ENCODE data around the gene MYBPC2. TPM values are rescaled to one million over a fixed set of nuclear protein-coding genes. Genes with fewer than 3 reads are reported as not detected.
A peak's percentile ranks its signal among the peaks of the same experiment; 100 is the strongest.

The MYBPC2 gene
- total and polyA plus RNA-seq, 4 experiments from 2014 or later = 0.10 TPM; not detected in 3

DNA sequence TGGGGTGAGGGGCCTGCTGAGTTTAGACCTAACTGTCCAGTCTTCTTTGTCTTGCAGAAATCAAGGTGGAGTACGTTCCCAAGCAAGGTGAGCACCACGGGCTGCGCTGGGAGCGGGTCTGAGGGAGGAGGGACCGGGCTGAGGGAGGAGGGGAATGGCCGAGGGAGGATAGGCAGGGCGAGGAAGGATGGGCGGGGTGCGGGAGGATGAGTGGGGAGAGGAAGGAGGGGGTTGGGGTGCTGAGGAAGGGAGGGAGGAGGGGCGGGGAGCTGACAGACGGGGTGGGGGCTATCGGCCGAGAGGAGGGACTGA, 18.5 kb downstream of the MYBPC2 start:
- no peak for DNase-seq
- Mint-ChIP-seq H3K4me3 (no peak overlapping the region), H3K27me3 (peaks cover 5 to 16% of the 10 kb centered on the region in 2 donors), H3K4me1 (no peaks in the 10 kb centered on the region), H3K27ac (peak overlapping the region in 1 of 7 donors; percentile 61), H3K9me3 (peaks cover 0 to 2% (median 0%) of the 10 kb centered on the region in 8 donors), H3K36me3 (no peaks in the 10 kb centered on the region)
- no peak overlapping the region for H3K4me3 ChIP-seq (ENCODE audit: low read length in 2 of 2)
- H3K27me3 ChIP-seq (ENCODE audit: insufficient read depth, low read length) = no peaks in the 10 kb centered on the region
- no peak overlapping the region for H3K27ac ChIP-seq (ENCODE audit: low read depth, low read length)
- H3K36me3 ChIP-seq (ENCODE audit: insufficient read depth, low read length) = no peaks in the 10 kb centered on the region
- intact Hi-C loops (cut with micrococcal nuclease) = no loop called here
- H3K4me1 ChIP-seq (ENCODE audit: insufficient read depth, low read length) = no peaks in the 10 kb centered on the region
- ChIA-PET POLR2A (ENCODE audit: partially characterized antibody) (no interaction called here), CTCF (ENCODE audit: partially characterized antibody) (no interaction called here)
- H3K9me3 ChIP-seq (ENCODE audit: control insufficient read depth in 1 of 2, low read length in 2 of 2) = no peaks in the 10 kb centered on the region

DNA sequence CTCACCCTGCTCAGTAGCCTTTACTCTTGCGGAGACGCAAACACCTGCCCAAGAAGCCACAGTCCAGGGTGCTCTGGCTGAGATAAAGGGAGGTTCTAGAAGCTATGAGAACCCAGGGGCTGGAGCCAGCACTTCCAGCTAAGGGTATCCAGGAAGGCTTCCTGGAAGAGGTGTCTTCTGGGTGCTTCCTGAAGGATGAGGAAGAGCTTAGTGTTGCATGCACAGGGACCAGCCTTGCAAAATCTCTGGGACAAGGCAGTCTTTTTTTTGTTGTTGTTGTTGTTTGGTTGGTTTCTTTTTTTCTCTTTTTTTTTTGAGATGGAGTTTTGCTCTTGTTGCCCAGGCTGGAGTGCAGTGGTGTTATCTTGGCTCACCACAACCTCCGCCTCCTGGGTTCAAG, 20.6 kb downstream of the MYBPC2 start:
- no peaks in the 10 kb centered on the region for H3K36me3 Mint-ChIP-seq

DNA sequence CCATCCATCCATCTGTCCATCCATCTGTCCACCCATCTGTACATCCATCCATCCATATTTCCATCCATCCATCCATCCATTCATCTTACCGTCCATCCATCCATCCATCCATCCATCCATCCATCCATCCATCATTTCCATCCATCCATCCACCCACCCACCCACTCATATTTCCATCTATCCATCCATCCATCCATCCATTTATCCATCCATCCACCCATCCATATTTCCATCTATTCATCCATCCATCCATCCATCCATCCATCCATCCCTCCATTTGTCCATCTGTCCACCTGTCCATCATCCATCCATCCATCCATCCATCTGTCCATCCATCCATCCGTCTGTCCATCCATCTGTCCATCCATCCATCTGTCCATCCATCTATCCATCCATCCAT, 23.3 kb downstream of the MYBPC2 start:
- H3K4me1 ChIP-seq (ENCODE audit: insufficient read depth, low read length) = no peaks in the 10 kb centered on the region
- CTCF ChIA-PET (ENCODE audit: partially characterized antibody) = no interaction called here

More for the DNA sequence above, 20.6 kb downstream of the MYBPC2 start:
- Histone ChIP-seq H3K27ac (ENCODE audit: low read depth, low read length) (no peak overlapping the region), H3K9me3 (ENCODE audit: control insufficient read depth in 1 of 2, low read length in 2 of 2) (no peaks in the 10 kb centered on the region), H3K4me3 (ENCODE audit: low read length in 2 of 2) (no peak overlapping the region), H3K36me3 (ENCODE audit: insufficient read depth, low read length) (no peaks in the 10 kb centered on the region), H3K27me3 (ENCODE audit: insufficient read depth, low read length) (no peaks in the 10 kb centered on the region), H3K4me1 (ENCODE audit: insufficient read depth, low read length) (no peaks in the 10 kb centered on the region)
- Mint-ChIP-seq H3K9me3 (no peaks in the 10 kb centered on the region), H3K27ac (no peak overlapping the region), H3K4me3 (no peak overlapping the region), H3K27me3 (peaks cover 5 to 21% of the 10 kb centered on the region in 2 donors), H3K4me1 (no peaks in the 10 kb centered on the region)
- ChIA-PET CTCF (ENCODE audit: partially characterized antibody) (no interaction called here), POLR2A (ENCODE audit: partially characterized antibody) (no interaction called here)
- no peak for DNase-seq
- intact Hi-C loops (cut with micrococcal nuclease) = no loop called here

DNA sequence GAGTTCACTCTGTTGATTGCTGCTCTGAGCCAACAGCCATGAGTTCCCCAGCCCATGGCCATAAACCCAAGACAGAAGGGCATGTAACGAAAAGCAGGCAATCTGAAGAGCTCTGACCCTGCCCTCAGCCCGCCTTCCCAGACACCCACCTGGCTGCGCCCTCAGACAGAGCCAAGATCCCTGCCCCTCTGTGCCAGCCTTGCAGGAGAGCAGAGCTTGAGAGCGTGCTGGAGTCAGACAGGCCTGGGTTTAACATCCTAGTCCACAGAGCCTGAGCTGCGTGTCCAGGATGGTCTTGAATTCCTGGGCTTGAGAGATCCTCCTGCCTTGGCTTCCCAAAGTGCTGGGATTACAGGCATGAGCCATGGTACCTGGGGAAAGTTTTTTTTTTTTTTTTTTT, 24.6 kb downstream of the MYBPC2 start:
- no peak for DNase-seq
- ChIA-PET POLR2A (ENCODE audit: partially characterized antibody) (no interaction called here), CTCF (ENCODE audit: partially characterized antibody) (no interaction called here)
- Mint-ChIP-seq H3K27ac (no peak overlapping the region), H3K27me3 (peaks cover 10 to 24% of the 10 kb centered on the region in 2 donors), H3K4me3 (no peak overlapping the region), H3K9me3 (no peaks in the 10 kb centered on the region), H3K36me3 (no peaks in the 10 kb centered on the region), H3K4me1 (peaks cover 3 to 6% (median 4%) of the 10 kb centered on the region in 4 donors)
- intact Hi-C loops (cut with micrococcal nuclease) = no loop called here
- H3K27ac ChIP-seq (ENCODE audit: low read depth, low read length) = no peak overlapping the region
- no peaks in the 10 kb centered on the region for H3K4me1 ChIP-seq (ENCODE audit: insufficient read depth, low read length)
- H3K9me3 ChIP-seq (ENCODE audit: control insufficient read depth in 1 of 2, low read length in 2 of 2) = no peaks in the 10 kb centered on the region
- H3K27me3 ChIP-seq (ENCODE audit: insufficient read depth, low read length) = peaks cover 2% of the 10 kb centered on the region
- no peak overlapping the region for H3K4me3 ChIP-seq (ENCODE audit: low read length in 2 of 2)
- no peaks in the 10 kb centered on the region for H3K36me3 ChIP-seq (ENCODE audit: insufficient read depth, low read length)

More for the DNA sequence above, 23.3 kb downstream of the MYBPC2 start:
- Mint-ChIP-seq H3K4me3 (no peak overlapping the region), H3K27me3 (peaks cover 8 to 18% of the 10 kb centered on the region in 2 donors), H3K27ac (no peak overlapping the region), H3K9me3 (no peaks in the 10 kb centered on the region), H3K4me1 (peaks cover 0 to under 1% (median 0%) of the 10 kb centered on the region in 4 donors), H3K36me3 (no peaks in the 10 kb centered on the region)
- Histone ChIP-seq H3K4me3 (ENCODE audit: low read length in 2 of 2) (no peak overlapping the region), H3K27ac (ENCODE audit: low read depth, low read length) (no peak overlapping the region), H3K27me3 (ENCODE audit: insufficient read depth, low read length) (no peaks in the 10 kb centered on the region), H3K36me3 (ENCODE audit: insufficient read depth, low read length) (no peaks in the 10 kb centered on the region), H3K9me3 (ENCODE audit: control insufficient read depth in 1 of 2, low read length in 2 of 2) (no peaks in the 10 kb centered on the region)
- POLR2A ChIA-PET (ENCODE audit: partially characterized antibody) = no interaction called here
- intact Hi-C loops (cut with micrococcal nuclease) = no loop called here
- no peak for DNase-seq

DNA sequence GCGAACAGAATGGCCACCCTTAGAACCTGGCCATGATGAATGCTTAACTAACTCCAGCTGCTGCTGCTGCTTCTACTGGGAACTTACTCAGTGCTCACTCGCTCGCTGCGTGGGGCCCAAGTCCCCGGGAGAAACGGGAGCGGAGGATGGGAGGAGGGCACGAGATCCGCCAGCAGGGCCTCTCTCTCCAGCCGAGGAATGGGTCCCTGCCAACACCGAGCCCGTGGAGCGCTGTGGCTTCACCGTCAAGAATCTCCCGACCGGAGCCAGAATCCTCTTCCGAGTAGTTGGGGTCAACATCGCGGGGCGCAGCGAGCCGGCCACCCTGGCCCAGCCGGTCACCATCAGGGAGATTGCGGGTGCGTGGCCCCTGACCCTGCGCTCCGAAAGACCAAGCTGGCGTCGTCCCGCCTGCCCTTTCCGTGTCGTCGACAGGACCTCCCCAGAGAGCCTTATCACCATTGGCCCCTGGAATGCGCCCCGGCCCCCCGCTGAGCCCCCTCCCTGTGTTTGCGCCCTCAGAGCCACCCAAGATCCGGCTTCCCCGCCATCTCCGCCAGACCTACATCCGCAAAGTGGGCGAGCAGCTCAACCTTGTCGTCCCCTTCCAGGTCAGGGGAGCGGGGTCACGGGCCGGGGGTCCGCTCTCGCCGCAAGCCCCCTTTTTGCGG, 25.8 kb downstream of the MYBPC2 start:
- no peak overlapping the region for H3K27ac Mint-ChIP-seq
- no peaks in the 10 kb centered on the region for H3K4me1 ChIP-seq (ENCODE audit: insufficient read depth, low read length)
- H3K27me3 ChIP-seq (ENCODE audit: insufficient read depth, low read length) = peaks cover 2% of the 10 kb centered on the region
- no peak overlapping the region for H3K4me3 ChIP-seq (ENCODE audit: low read length in 2 of 2)
- peaks cover 10 to 26% of the 10 kb centered on the region in 2 donors for H3K27me3 Mint-ChIP-seq
- CTCF ChIA-PET (ENCODE audit: partially characterized antibody) = no interaction called here
- H3K36me3 ChIP-seq (ENCODE audit: insufficient read depth, low read length) = no peaks in the 10 kb centered on the region
- intact Hi-C loops (cut with micrococcal nuclease) = no loop called here
- no peaks in the 10 kb centered on the region for H3K9me3 Mint-ChIP-seq
- H3K27ac ChIP-seq (ENCODE audit: low read depth, low read length) = no peak overlapping the region
- no peak overlapping the region for H3K4me3 Mint-ChIP-seq
- POLR2A ChIA-PET (ENCODE audit: partially characterized antibody) = no interaction called here
- DNase-seq = no peak
- H3K36me3 Mint-ChIP-seq = no peaks in the 10 kb centered on the region
- H3K9me3 ChIP-seq (ENCODE audit: control insufficient read depth in 1 of 2, low read length in 2 of 2) = no peaks in the 10 kb centered on the region
- peaks cover 3 to 6% (median 4%) of the 10 kb centered on the region in 4 donors for H3K4me1 Mint-ChIP-seq

DNA sequence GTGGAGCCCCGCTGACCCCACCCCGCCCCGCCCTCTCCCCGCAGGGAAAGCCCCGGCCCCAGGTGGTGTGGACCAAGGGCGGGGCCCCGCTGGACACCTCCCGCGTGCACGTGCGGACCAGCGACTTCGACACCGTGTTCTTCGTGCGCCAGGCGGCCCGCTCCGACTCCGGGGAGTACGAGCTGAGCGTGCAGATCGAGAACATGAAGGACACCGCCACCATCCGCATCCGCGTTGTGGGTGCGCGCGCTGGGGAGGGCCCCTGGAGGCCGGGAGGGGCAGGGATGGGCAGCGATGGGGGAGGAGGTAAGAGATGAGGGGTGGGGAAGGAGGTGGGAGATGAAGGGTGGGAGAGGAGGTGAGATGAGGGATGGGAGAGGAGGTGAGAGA, 26.4 kb downstream of the MYBPC2 start:
- no peaks in the 10 kb centered on the region for H3K9me3 Mint-ChIP-seq
- Histone ChIP-seq H3K4me1 (ENCODE audit: insufficient read depth, low read length) (no peaks in the 10 kb centered on the region), H3K36me3 (ENCODE audit: insufficient read depth, low read length) (no peaks in the 10 kb centered on the region), H3K4me3 (ENCODE audit: low read length in 2 of 2) (no peak overlapping the region), H3K9me3 (ENCODE audit: control insufficient read depth in 1 of 2, low read length in 2 of 2) (no peaks in the 10 kb centered on the region), H3K27ac (ENCODE audit: low read depth, low read length) (no peak overlapping the region), H3K27me3 (ENCODE audit: insufficient read depth, low read length) (peaks cover 2% of the 10 kb centered on the region)
- H3K27ac Mint-ChIP-seq = no peak overlapping the region
- intact Hi-C loops (cut with micrococcal nuclease) = no loop called here
- no peak for DNase-seq
- POLR2A ChIA-PET (ENCODE audit: partially characterized antibody) = no interaction called here
- no peak overlapping the region for H3K4me3 Mint-ChIP-seq
- CTCF ChIA-PET (ENCODE audit: partially characterized antibody) = no interaction called here
- peaks cover 10 to 26% of the 10 kb centered on the region in 2 donors for H3K27me3 Mint-ChIP-seq
- H3K36me3 Mint-ChIP-seq = no peaks in the 10 kb centered on the region
- peaks cover 3 to 6% (median 4%) of the 10 kb centered on the region in 4 donors for H3K4me1 Mint-ChIP-seq

DNA sequence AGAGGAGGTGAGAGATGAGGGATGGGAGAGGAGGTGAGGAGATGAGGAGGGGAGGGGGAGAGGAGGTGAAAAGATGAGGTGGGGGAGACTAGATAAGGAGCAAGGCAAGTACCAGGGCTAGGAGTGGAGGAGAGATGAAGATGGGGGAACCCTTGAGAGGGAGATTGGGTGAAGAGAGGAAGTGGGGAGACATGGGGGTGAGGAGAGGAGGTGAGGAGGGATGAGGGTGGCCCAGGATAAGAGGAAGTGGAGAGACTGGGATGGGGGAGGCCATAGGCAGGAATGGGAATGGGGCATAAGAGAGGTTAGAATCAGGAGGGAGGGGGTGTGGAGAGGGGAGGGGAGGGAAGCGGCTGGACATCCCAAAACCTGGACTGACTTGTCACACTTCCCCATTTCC, 26.9 kb downstream of the MYBPC2 start:
- intact Hi-C loops (cut with micrococcal nuclease) = no loop called here
- no peaks in the 10 kb centered on the region for H3K36me3 Mint-ChIP-seq
- peaks cover 3 to 6% (median 4%) of the 10 kb centered on the region in 4 donors for H3K4me1 Mint-ChIP-seq
- H3K27ac Mint-ChIP-seq = no peak overlapping the region
- DNase-seq = no peak
- Histone ChIP-seq H3K4me1 (ENCODE audit: insufficient read depth, low read length) (no peaks in the 10 kb centered on the region), H3K4me3 (ENCODE audit: low read length in 2 of 2) (no peak overlapping the region), H3K36me3 (ENCODE audit: insufficient read depth, low read length) (no peaks in the 10 kb centered on the region), H3K9me3 (ENCODE audit: control insufficient read depth in 1 of 2, low read length in 2 of 2) (no peaks in the 10 kb centered on the region), H3K27me3 (ENCODE audit: insufficient read depth, low read length) (peaks cover 2% of the 10 kb centered on the region), H3K27ac (ENCODE audit: low read depth, low read length) (no peak overlapping the region)
- H3K27me3 Mint-ChIP-seq = peaks cover 10 to 26% of the 10 kb centered on the region in 2 donors
- no peak overlapping the region for H3K4me3 Mint-ChIP-seq
- ChIA-PET CTCF (ENCODE audit: partially characterized antibody) (interaction anchor here (1.5 to 1.6 kb wide), 2 partner anchors 14 to 19 kb away, joined by 5 to 7 read pairs; no protein-coding TSS in a partner anchor), POLR2A (ENCODE audit: partially characterized antibody) (interaction anchor here (1.0 kb wide), 1 partner anchor 91 kb away, joined by 3 read pairs; no protein-coding TSS in a partner anchor)
- H3K9me3 Mint-ChIP-seq = no peaks in the 10 kb centered on the region

Measured in CD4-positive, alpha-beta memory T cell (primary cell).